HCT116 (cell line): Measurements from ENCODE around the gene MERTK. TPM values are rescaled to one million over a fixed set of nuclear protein-coding genes. Genes with fewer than 3 reads are reported as not detected.

Source experiments
- ATAC-seq: fragments of 200-7000 bp; cut with Tn5 transposase; 2 replicates; pipeline ENCODE4 v1.9.1; 2020; ENCODE audit warnings: mild to moderate bottlenecking, moderate library complexity
- BruUV-seq: library from RNA; stranded (reverse); fragments of 400-500 nt; replicated peaks from 2 replicates; lab custom pipeline; 2021; lab: Mats Ljungman, UMichigan
- CTCF ChIA-PET: fragments of 300-600 bp; sonication (Branson Sonifier 250); formaldehyde crosslinking; loops from one replicate; lab custom pipeline; 2021; ENCODE audit warnings: antibody characterized with exemption; lab: Charles Lee
- POLR2A ChIA-PET: fragments of 300-600, 350-600 bp; sonication (Branson Sonifier 250); formaldehyde crosslinking; loops from one replicate; lab custom pipeline; 2021; ENCODE audit warnings: antibody characterized with exemption; lab: Charles Lee
- RAD21 ChIA-PET, 2 experiments: fragments of 300-600 bp; sonication (Branson Sonifier 250); formaldehyde crosslinking; loops; one replicate each; lab custom pipeline; 2023; ENCODE audit warnings: low total read pairs in 2 of 2; ENCODE audit not compliant: uncharacterized antibody in 2 of 2, unreplicated experiment in 2 of 2, low non-redundant PET in 1 of 2; lab: Charles Lee
- DNase-seq: peaks from one replicate; pipeline ENCODE4 v3.0.0-alpha.2; 2010; ENCODE audit warnings: low read depth, low spot score
- H2AFZ ChIP-seq: fragments of 200-600 bp; shearing (Covaris generic), sonication (generic); 2 replicates; pipeline ENCODE4 v1.6.1; 2017; ENCODE audit warnings: low read depth, mixed run types, mixed read lengths, antibody characterized with exemption, low read length; ENCODE audit not compliant: poor library complexity, severe bottlenecking
- H3K27ac ChIP-seq: 2 replicates; pipeline ENCODE4 v1.5.1; 2012; ENCODE audit warnings: low read depth, low read length
- H3K27me3 ChIP-seq: fragments of 200-600 bp; sonication (generic); 2 replicates; pipeline ENCODE4 v1.6.1; 2016; ENCODE audit warnings: mixed run types, low read length, mixed read lengths; ENCODE audit not compliant: insufficient read depth
- H3K36me3 ChIP-seq, 2 experiments: fragments of 200-500 bp in 1 of 2; fragments of 200-600 bp in 1 of 2; sonication (Bioruptor generic) in 1 of 2; sonication (generic) in 1 of 2; 2 replicates each; pipeline versions ENCODE4 v1.5.1 to v1.6.1; 2014 to 2016; ENCODE audit warnings: low read length in 2 of 2, inconsistent platforms in 1 of 2, mixed read lengths in 1 of 2, mixed run types in 1 of 2; ENCODE audit not compliant: insufficient read depth in 2 of 2, control insufficient read depth in 1 of 2
- H3K4me1 ChIP-seq, 2 experiments: fragments of 200-600 bp in 1 of 2; sonication (generic) in 1 of 2; 2 replicates each; pipeline versions ENCODE4 v1.5.1 to v1.6.1; 2012 to 2017; ENCODE audit warnings: low read length in 2 of 2, inconsistent platforms in 1 of 2, mild to moderate bottlenecking in 1 of 2, mixed read lengths in 1 of 2, mixed run types in 1 of 2, moderate library complexity in 1 of 2; ENCODE audit not compliant: insufficient read depth in 2 of 2, control insufficient read depth in 1 of 2
- H3K4me2 ChIP-seq: fragments of 200-600 bp; sonication (generic); 2 replicates; pipeline ENCODE4 v1.6.1; 2017; ENCODE audit warnings: mixed run types, low read length, mixed read lengths
- H3K4me3 ChIP-seq, 2 experiments: fragments of 200-600 bp in 1 of 2; sonication (generic) in 1 of 2; replicated peaks in 1 of 2; 2 replicates each; pipeline ENCODE4 v1.5.1; 2011 to 2016; ENCODE audit warnings: low read length in 2 of 2, control low read depth in 1 of 2, low read depth in 1 of 2, mild to moderate bottlenecking in 1 of 2, mixed read lengths in 1 of 2, mixed run types in 1 of 2
- H3K79me2 ChIP-seq: fragments of 200-600 bp; sonication (generic); 2 replicates; pipeline ENCODE4 v1.6.1; 2017; ENCODE audit warnings: mild to moderate bottlenecking, mixed run types, low read length, moderate library complexity, mixed read lengths; ENCODE audit not compliant: insufficient read depth
- H3K9ac ChIP-seq: fragments of 200-600 bp; sonication (generic); 2 replicates; pipeline ENCODE4 v1.6.1; 2016; ENCODE audit warnings: low read length, mixed read lengths
- H3K9me2 ChIP-seq: fragments of 200-600 bp; sonication (generic), shearing (Covaris generic); 2 replicates; pipeline ENCODE4 v1.6.1; 2017; ENCODE audit warnings: mixed run types, mild to moderate bottlenecking, moderate library complexity; ENCODE audit not compliant: insufficient read depth
- H3K9me3 ChIP-seq, 2 experiments: fragments of 200-500 bp in 1 of 2; fragments of 200-600 bp in 1 of 2; sonication (Bioruptor generic) in 1 of 2; sonication (generic) in 1 of 2; 2 replicates each; pipeline ENCODE4 v1.6.1; 2014 to 2017; ENCODE audit warnings: low read length in 2 of 2, mixed read lengths in 2 of 2, inconsistent platforms in 1 of 2, low read depth in 1 of 2, mild to moderate bottlenecking in 1 of 2, mixed run types in 1 of 2, moderate library complexity in 1 of 2; ENCODE audit not compliant: control insufficient read depth in 1 of 2, insufficient read depth in 1 of 2
- H4K20me1 ChIP-seq: fragments of 200-600 bp; sonication (generic), shearing (Covaris generic); 2 replicates; pipeline ENCODE4 v1.6.1; 2017; ENCODE audit warnings: mixed run types, mild to moderate bottlenecking, moderate library complexity; ENCODE audit not compliant: insufficient read depth
- EGR1 ChIP-seq: IDR thresholded peaks from 2 replicates; pipeline ENCODE4 v1.6.1; 2012; ENCODE audit warnings: low read depth
- RAD21 ChIP-seq: IDR thresholded peaks from 2 replicates; pipeline ENCODE4 v1.6.1; 2012; ENCODE audit warnings: low read depth, mild to moderate bottlenecking
- SP1 ChIP-seq: IDR thresholded peaks from 2 replicates; pipeline ENCODE4 v1.6.1; 2012; ENCODE audit warnings: low read depth
- intact Hi-C: fragments of 100-400 bp; cut with micrococcal nuclease; formaldehyde crosslinking; loops from 2 replicates; pipeline ENCODE4 v1.10.0; 2022
- total RNA-seq: library from RNA; stranded (reverse); gene quantifications from one replicate; pipeline ENCODE4 v1.2.1, GENCODE V29; 2021; ENCODE audit not compliant: unreplicated experiment

MERTK gene
- total RNA-seq, 1 experiment from 2014 or later: 5.7 TPM

- H2AFZ ChIP-seq: no peak overlapping the region
- ChIA-PET CTCF (no interaction called here), RAD21 (interaction anchor here in 1 of 2 experiments (0.8 kb wide), 1 partner anchor 51 kb away, joined by 3 read pairs; no protein-coding TSS in a partner anchor), POLR2A (no interaction called here)
- H3K79me2 ChIP-seq: no peaks in the 10 kb centered on the region
- no peaks in the 10 kb centered on the region for H3K36me3 ChIP-seq
- H3K9me2 ChIP-seq: no peaks in the 10 kb centered on the region
- intact Hi-C loops: no loop called here
- ATAC-seq (no peak), DNase-seq (no peak)
- no peaks in the 10 kb centered on the region for H3K27me3 ChIP-seq
- H3K9me3 ChIP-seq: no peaks in the 10 kb centered on the region
- H4K20me1 ChIP-seq: no peaks in the 10 kb centered on the region
- no peak overlapping the region for H3K27ac ChIP-seq
- no peak for TF ChIP-seq SP1
- H3K4me3 ChIP-seq: no peak overlapping the region
- H3K4me1 ChIP-seq: peaks cover 22 to 34% of the 10 kb centered on the region in 2 experiments
- no peak overlapping the region for H3K9ac ChIP-seq
- no peak overlapping the region for H3K4me2 ChIP-seq
- BruUV-seq: no TSS peak
These were observed 72.0 kb downstream of the MERTK start for GRCh38 chr2:111970453-111970852.

- H3K36me3 ChIP-seq: no peaks in the 10 kb centered on the region
- H2AFZ ChIP-seq: no peak overlapping the region
- H3K4me2 ChIP-seq: peak overlapping the region; percentile 60
These were observed 74.7 kb downstream of the MERTK start for GRCh38 chr2:111972955-111973565.

More at GRCh38 chr2:111972955-111973565, 74.7 kb downstream of the MERTK start:
- Histone ChIP-seq H3K9me3 (peaks cover 0 to 4% of the 10 kb centered on the region in 2 experiments; a peak in 1 of 4 replicates), H3K27me3 (no peaks in the 10 kb centered on the region), H3K27ac (no peak overlapping the region), H3K79me2 (no peaks in the 10 kb centered on the region), H3K4me3 (peak overlapping the region in 1 of 2 experiments; percentile 14; a peak in 2 of 4 replicates), H3K4me1 (peaks cover 30 to 43% of the 10 kb centered on the region in 2 experiments), H3K9me2 (no peaks in the 10 kb centered on the region), H4K20me1 (no peaks in the 10 kb centered on the region), H3K9ac (0 out of 2 replicates have a peak overlapping the region, but pooled peaks have one; percentile 9)
- CTCF ChIA-PET: no interaction called here
- BruUV-seq: no TSS peak
- RAD21 ChIA-PET: no interaction called here
- ATAC-seq: no peak
- no peak for DNase-seq
- POLR2A ChIA-PET: no interaction called here
- no peak for TF ChIP-seq RAD21
- 0 out of 2 replicates have a peak, but pooled peaks have one; percentile 24 for TF ChIP-seq EGR1
- intact Hi-C loops: no loop called here
